COLO829 (cell line): Measurements from ENCODE around the gene PEF1.

Experiments
- DNase-seq: peaks from one replicate; pipeline ENCODE4 v3.0.0; 2012; ENCODE audit warnings: low spot score

Gene PEF1

GRCh38 chr1:31653717-31654473 is 9.2 kb upstream of the PEF1 start:
- no peak for DNase-seq

GRCh38 chr1:31652891-31653499 is 8.3 kb upstream of the PEF1 start:
- no peak for DNase-seq

- no peak for DNase-seq
These were observed 7.1 kb upstream of the PEF1 start for GRCh38 chr1:31651766-31652165.

- DNase-seq, result no peak
These were observed 6.4 kb upstream of the PEF1 start for GRCh38 chr1:31651089-31651420.

- no peak for DNase-seq
These were observed 5.7 kb upstream of the PEF1 start for GRCh38 chr1:31650161-31651088.

GRCh38 chr1:31648641-31649357 is 4.1 kb upstream of the PEF1 start:
- DNase-seq, result no peak

GRCh38 chr1:31648190-31648589 is 3.5 kb upstream of the PEF1 start:
- DNase-seq, result no peak

GRCh38 chr1:31647106-31647505 is 2.4 kb upstream of the PEF1 start:
- no peak for DNase-seq

GRCh38 chr1:31646259-31646960 is 1.7 kb upstream of the PEF1 start:
- no peak for DNase-seq

GRCh38 chr1:31645274-31645568 is 545 bp upstream of the PEF1 start:
- DNase-seq, result no peak

- no peak for DNase-seq
These were observed 608 bp downstream of the PEF1 start for GRCh38 chr1:31643976-31644559.

GRCh38 chr1:31642897-31643296 is 1.8 kb downstream of the PEF1 start:
- no peak for DNase-seq

GRCh38 chr1:31642366-31642765 is 2.3 kb downstream of the PEF1 start:
- no peak for DNase-seq

- DNase-seq, result no peak
These were observed 3.7 kb downstream of the PEF1 start for GRCh38 chr1:31640964-31641363.

- no peak for DNase-seq
These were observed 4.5 kb downstream of the PEF1 start for GRCh38 chr1:31640179-31640578.

- DNase-seq, result no peak
These were observed 5.1 kb downstream of the PEF1 start for GRCh38 chr1:31639543-31639942.

- no peak for DNase-seq
These were observed 6.6 kb downstream of the PEF1 start for GRCh38 chr1:31637915-31638673.

GRCh38 chr1:31633117-31633516 is 11.6 kb downstream of the PEF1 start:
- DNase-seq, result no peak

- no peak for DNase-seq
These were observed 12.0 kb downstream of the PEF1 start for GRCh38 chr1:31632649-31633048.

GRCh38 chr1:31628931-31629556 is 15.6 kb downstream of the PEF1 start:
- no peak for DNase-seq
